ENCODE results near the gene RNF144A.

- TF ChIP-seq CTCF (conservative IDR thresholded peaks at IDR 0.05; ENCODE audit: low read length) (no peak), EZH2phosphoT487 (IDR thresholded peaks at IDR 0.05; ENCODE audit: borderline replicate concordance) (no peak)
Measured at GRCh38 chr2:6963727-6964126, 46.5 kb downstream of the RNF144A start.
